GM18519 (cell line): ENCODE data around the gene RTN3.
"Not testable (repeated sequence)": the region's sequence is repeated elsewhere in the genome, so short reads cannot be mapped to it uniquely, and the experiment has no call there.

Experiments
- ATAC-seq: cut with Tn5 transposase; IDR thresholded peaks from one replicate; pipeline ENCODE4 v1.9.1; 2021; ENCODE audit warnings: mild to moderate bottlenecking, moderate library complexity; ENCODE audit not compliant: unreplicated experiment, low FRiP score

Gene RTN3

GRCh38 chr11:63681321-63682065, at the start of gene RTN3:
RTN3 (plus strand) TSS chr11:63681500; CDS start chr11:63681637, 137 bp downstream.
- peak; percentile 82 for ATAC-seq

- no peak for ATAC-seq
Observed at GRCh38 chr11:63635762-63636465, 45.4 kb upstream of the RTN3 start.

- ATAC-seq, result not testable (repeated sequence)
Observed at GRCh38 chr11:63638436-63638835, 42.9 kb upstream of the RTN3 start.

- ATAC-seq, result no peak
Observed at GRCh38 chr11:63639199-63639832, 42.0 kb upstream of the RTN3 start.

- no peak for ATAC-seq
Observed at GRCh38 chr11:63641727-63642126, 39.6 kb upstream of the RTN3 start.

- ATAC-seq, result no peak
Observed at GRCh38 chr11:63643205-63643604, 38.1 kb upstream of the RTN3 start.

GRCh38 chr11:63652671-63653070, 28.6 kb upstream of the RTN3 start:
- ATAC-seq, result no peak

- no peak for ATAC-seq
Observed at GRCh38 chr11:63660972-63661371, 20.3 kb upstream of the RTN3 start.

GRCh38 chr11:63663809-63664208, 17.5 kb upstream of the RTN3 start:
- ATAC-seq, result no peak

GRCh38 chr11:63666874-63667273, 14.4 kb upstream of the RTN3 start:
- no peak for ATAC-seq

GRCh38 chr11:63667995-63668795, 13.1 kb upstream of the RTN3 start:
- no peak for ATAC-seq

GRCh38 chr11:63670096-63670432, 11.2 kb upstream of the RTN3 start:
- ATAC-seq, result no peak

- ATAC-seq, result no peak
Observed at GRCh38 chr11:63670433-63671321, 10.6 kb upstream of the RTN3 start.

GRCh38 chr11:63671322-63672155, 9.8 kb upstream of the RTN3 start, which contains the start of gene ATL3:
ATL3 (minus strand) TSS chr11:63671376; CDS start chr11:63671335, 41 bp downstream.
- ATAC-seq, result peak; percentile 76

GRCh38 chr11:63672156-63672463, 9.2 kb upstream of the RTN3 start:
- no peak for ATAC-seq

- no peak for ATAC-seq
Observed at GRCh38 chr11:63672936-63673539, 8.3 kb upstream of the RTN3 start.

- ATAC-seq, result no peak
Observed at GRCh38 chr11:63673579-63673978, 7.7 kb upstream of the RTN3 start.

GRCh38 chr11:63680834-63681320, 423 bp upstream of the RTN3 start:
- ATAC-seq, result no peak
